ENCODE results near the gene MTIF2.
A peak's percentile ranks its signal among the peaks of the same experiment; 100 is the strongest.
"Not testable (repeated sequence)": the region's sequence is repeated elsewhere in the genome, so short reads cannot be mapped to it uniquely, and the experiment has no call there.

MTIF2 gene, protein sequence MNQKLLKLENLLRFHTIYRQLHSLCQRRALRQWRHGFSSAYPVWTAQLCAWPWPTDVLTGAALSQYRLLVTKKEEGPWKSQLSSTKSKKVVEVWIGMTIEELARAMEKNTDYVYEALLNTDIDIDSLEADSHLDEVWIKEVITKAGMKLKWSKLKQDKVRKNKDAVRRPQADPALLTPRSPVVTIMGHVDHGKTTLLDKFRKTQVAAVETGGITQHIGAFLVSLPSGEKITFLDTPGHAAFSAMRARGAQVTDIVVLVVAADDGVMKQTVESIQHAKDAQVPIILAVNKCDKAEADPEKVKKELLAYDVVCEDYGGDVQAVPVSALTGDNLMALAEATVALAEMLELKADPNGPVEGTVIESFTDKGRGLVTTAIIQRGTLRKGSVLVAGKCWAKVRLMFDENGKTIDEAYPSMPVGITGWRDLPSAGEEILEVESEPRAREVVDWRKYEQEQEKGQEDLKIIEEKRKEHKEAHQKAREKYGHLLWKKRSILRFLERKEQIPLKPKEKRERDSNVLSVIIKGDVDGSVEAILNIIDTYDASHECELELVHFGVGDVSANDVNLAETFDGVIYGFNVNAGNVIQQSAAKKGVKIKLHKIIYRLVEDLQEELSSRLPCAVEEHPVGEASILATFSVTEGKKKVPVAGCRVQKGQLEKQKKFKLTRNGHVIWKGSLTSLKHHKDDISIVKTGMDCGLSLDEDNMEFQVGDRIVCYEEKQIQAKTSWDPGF

DNA sequence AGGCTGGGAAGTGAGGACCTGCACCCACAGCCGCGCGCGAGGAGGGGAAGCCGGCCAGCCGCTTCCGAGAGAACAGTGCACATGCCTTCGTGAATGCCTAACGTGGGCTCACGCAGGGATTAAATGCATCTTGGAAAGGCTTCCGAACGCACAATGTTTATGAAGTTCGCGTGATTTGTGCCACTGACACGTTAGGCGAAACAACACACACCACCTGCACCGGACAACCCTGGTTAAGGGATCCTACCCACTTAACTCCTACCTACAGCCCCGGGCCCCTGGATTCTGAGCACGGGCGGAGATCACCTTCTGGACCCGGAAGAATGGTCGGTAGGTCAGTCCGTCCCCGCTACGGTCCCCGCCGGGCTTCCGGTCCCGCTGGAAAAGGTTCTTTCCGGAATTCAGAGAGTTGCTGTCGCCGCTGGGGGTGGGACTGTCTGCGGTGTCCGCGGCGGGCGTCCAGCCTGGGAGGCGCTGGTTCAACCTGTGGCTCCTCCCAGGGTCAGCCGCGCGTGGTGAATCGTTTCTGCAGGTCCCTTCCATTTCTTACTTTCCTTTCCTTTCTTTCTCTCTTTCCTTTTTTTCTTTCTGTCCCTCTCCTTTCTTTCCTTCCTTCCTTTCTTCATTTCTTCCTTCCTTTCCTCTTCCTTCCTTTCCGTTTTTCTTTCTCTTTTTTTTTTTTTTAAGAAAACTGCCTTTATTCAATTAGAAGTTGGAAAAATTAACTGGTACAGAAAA, at the start of gene MTIF2:
Gene MTIF2 (minus strand): TSS at position 325 of the 738 bp plus-strand sequence. CDS start 5,373 bp downstream, outside the sequence.
- Mint-ChIP-seq H3K36me3 (peaks cover 4% of the 10 kb centered on the region), H3K27ac (peak within 1 kb of the TSS; percentile 96), H3K4me3 (peak within 1 kb of the TSS; percentile 98), H3K4me1 (peaks cover 16% of the 10 kb centered on the region), H3K9me3 (no peaks in the 10 kb centered on the region), H3K27me3 (peaks cover 2% of the 10 kb centered on the region)

DNA sequence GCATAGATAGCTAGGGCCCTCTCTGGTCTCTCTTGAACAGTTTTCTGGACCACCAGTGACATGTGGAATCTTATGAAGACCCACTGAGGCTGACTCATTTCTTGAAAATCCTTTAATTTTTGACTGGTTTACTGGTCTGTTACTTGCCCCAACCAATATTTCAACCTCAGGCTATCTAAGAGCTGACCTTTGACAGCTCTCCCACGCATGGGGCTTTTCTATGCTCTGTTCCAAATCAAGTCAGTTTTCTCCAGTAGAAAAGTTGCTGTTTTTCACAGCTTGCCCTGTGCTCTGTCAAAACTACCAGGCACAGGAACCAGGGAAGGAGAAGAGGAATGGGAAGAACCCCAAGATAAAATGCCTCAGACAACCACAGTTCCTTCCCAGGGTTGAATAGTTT, 46.0 kb upstream of the MTIF2 start:
- peaks cover 5% of the 10 kb centered on the region for H3K36me3 Mint-ChIP-seq
- H3K4me1 Mint-ChIP-seq: peaks cover 4% of the 10 kb centered on the region
- H3K27me3 Mint-ChIP-seq: no peaks in the 10 kb centered on the region
- H3K4me3 Mint-ChIP-seq: no peak overlapping the region
- no peaks in the 10 kb centered on the region for H3K9me3 Mint-ChIP-seq
- no peak overlapping the region for H3K27ac Mint-ChIP-seq

DNA sequence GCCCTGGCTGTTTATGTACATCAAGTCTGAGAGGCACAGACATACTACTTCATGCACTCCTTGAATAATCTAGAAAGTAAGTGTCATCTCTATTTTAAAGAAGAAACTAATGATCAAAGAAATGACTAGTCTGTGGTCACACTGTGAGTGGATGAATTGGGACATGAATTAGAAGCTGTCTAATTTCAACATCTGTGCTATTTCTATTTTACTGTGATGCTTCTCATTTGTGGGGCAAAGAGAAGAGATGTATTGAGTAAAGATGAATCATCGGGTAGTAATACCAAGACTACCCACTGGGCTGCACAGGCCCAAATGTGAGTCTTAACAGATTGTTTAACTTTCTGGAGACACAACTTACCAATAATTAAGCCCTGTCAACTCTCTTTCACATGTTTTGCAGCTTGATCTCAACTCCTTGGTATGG, 42.4 kb upstream of the MTIF2 start:
- Mint-ChIP-seq H3K4me3 (no peak overlapping the region), H3K4me1 (peaks cover 10% of the 10 kb centered on the region), H3K9me3 (no peaks in the 10 kb centered on the region), H3K36me3 (peaks cover 7% of the 10 kb centered on the region), H3K27ac (peak overlapping the region; percentile 67), H3K27me3 (no peaks in the 10 kb centered on the region)

DNA sequence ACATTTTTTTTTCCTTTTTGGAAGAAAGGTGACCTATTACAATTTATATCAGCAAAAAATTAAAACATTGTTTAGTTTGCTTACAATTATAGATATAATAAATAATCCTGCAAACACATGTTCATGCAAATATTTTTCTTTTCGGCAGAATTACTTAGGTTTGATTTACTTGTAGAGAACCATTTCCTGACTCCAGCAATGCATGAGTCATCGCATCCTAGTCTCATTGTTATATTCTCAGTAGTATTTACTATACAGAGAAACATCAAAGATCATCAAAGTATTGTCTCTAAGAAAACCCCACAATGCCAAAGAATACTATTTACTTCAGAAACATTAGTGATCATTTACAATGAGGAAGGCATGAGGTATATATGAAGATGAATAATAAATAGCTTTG, 40.4 kb upstream of the MTIF2 start:
- Mint-ChIP-seq H3K9me3 (no peaks in the 10 kb centered on the region), H3K4me1 (peaks cover 10% of the 10 kb centered on the region), H3K27me3 (no peaks in the 10 kb centered on the region), H3K27ac (no peak overlapping the region), H3K36me3 (peaks cover 6% of the 10 kb centered on the region), H3K4me3 (no peak overlapping the region)

DNA sequence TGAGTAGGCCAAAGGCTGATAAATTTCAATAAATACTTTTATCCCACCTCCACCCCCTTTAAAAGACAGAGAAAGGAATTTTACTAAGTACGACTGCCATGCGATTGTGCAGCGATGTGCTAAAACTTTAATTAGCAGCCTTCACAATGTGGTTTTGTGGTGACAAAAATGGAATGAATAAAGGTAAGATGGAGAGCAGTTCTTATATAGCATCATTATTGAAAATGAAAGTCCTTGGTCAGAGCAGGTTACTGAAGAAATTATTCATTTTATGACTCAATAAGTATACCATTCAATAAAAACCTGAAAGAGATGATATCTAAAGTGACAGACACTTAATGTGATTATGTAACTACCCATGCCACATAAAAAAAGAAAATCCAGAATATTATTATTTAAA, 33.2 kb upstream of the MTIF2 start:
- H3K36me3 Mint-ChIP-seq: no peaks in the 10 kb centered on the region
- H3K27ac Mint-ChIP-seq: no peak overlapping the region
- no peaks in the 10 kb centered on the region for H3K9me3 Mint-ChIP-seq
- H3K4me3 Mint-ChIP-seq: no peak overlapping the region
- H3K4me1 Mint-ChIP-seq: peaks cover 4% of the 10 kb centered on the region
- H3K27me3 Mint-ChIP-seq: no peaks in the 10 kb centered on the region

DNA sequence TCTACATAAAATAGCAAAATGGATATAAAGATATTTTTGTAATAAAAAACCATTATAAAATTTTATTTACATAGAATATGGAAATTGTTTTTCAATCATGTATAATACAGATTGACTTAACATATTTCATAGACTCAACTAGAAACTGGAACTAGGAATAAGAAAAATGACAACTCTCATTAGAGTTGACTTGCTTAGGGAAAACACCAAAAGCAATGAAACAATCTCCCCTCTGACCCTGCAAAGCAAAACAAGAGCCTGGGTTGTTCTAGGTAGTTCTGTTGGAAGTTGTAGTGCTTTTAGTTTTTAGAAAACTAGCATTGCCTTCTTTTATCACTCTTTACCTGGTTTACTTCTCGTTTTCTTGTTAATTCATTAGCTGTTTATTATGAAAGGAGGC, 32.2 kb upstream of the MTIF2 start:
- Mint-ChIP-seq H3K4me1 (peaks cover 4% of the 10 kb centered on the region), H3K9me3 (no peaks in the 10 kb centered on the region), H3K4me3 (no peak overlapping the region), H3K36me3 (no peaks in the 10 kb centered on the region), H3K27me3 (no peaks in the 10 kb centered on the region), H3K27ac (no peak overlapping the region)

DNA sequence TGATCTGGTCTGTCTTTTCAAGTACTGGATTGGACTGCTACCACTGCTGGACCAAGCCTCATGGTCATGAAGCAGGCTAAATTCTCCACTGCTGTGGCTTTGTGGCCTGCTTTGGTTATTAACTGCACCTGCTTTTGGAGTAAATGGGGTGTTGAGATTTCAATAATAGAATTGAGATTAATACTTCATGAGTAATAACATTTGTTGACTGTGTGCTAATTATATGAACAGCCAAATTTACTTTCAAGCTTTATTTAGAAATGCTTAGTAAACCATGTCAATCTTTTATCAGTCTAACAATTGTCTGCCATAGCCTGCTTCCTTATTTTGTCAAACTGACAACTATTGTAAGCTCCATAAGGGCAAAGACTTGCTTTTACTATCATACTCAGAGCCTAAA, 27.4 kb upstream of the MTIF2 start:
- Mint-ChIP-seq H3K4me1 (peaks cover 16% of the 10 kb centered on the region), H3K4me3 (no peak overlapping the region), H3K27ac (no peak overlapping the region), H3K36me3 (no peaks in the 10 kb centered on the region), H3K27me3 (no peaks in the 10 kb centered on the region), H3K9me3 (no peaks in the 10 kb centered on the region)

DNA sequence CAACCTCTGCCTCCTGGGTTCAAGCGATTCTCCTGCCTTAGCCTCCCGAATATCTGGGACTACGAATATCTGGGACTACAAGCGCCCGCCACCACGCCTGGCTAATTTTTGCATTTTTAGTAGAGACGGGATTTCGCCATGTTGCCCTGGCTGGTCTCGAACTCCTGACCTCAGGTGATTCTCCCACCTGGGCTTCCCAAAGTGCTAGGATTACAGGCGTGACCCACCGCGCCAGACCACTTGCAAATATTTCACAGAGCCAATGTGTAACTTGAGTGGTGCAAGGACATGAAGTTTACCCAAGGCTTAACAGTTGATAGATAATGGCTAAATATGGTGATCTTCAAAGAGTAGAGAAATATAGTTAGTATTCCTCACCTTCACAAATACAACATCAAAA, 14.1 kb upstream of the MTIF2 start:
- Mint-ChIP-seq H3K27me3 (no peaks in the 10 kb centered on the region), H3K27ac (no peak overlapping the region), H3K36me3 (no peaks in the 10 kb centered on the region), H3K9me3 (no peaks in the 10 kb centered on the region), H3K4me3 (peak overlapping the region; percentile 58), H3K4me1 (peaks cover 39% of the 10 kb centered on the region)

DNA sequence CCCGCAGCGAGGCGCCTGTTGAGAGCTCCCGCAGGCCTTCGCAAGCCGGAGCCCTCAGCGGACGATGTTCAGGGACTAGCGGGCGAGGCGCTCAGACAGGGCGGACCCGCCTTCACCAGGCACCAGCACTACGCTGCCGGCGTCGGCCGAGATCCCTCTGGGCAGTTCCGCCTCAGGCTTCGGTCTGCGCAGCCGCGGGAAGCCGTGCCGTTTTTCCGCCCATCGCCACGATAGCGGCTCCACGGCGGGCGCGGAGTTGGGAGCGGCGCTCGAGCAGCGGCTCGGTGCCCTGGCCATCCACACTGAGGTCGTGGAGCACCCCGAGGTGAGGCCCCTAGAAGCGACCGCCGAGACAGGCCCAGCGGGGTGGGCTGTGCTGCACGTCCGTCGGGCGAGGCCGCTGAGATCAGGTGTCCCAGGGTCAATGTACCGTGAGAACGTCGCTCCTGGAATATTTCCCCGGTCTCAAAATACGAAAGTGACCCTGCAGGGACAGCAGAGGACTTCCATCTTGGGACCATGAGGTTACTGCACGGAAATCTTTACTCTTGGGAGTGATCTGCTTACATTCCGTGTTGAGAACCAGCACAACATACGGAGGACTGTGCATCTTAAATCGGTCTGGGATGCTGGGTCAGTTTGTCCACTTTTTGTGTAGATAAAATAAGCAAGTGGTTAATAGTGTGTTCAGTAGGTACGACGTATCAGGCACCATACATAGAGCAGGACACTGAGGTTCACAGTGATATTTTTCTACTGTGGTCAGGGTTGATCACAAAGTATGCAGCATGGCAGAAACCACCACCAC, 13.3 kb upstream of the MTIF2 start:
- Mint-ChIP-seq H3K27me3 (no peaks in the 10 kb centered on the region), H3K4me3 (peak overlapping the region; percentile 89), H3K27ac (peak overlapping the region; percentile 94), H3K4me1 (peaks cover 39% of the 10 kb centered on the region), H3K36me3 (no peaks in the 10 kb centered on the region), H3K9me3 (no peaks in the 10 kb centered on the region)

DNA sequence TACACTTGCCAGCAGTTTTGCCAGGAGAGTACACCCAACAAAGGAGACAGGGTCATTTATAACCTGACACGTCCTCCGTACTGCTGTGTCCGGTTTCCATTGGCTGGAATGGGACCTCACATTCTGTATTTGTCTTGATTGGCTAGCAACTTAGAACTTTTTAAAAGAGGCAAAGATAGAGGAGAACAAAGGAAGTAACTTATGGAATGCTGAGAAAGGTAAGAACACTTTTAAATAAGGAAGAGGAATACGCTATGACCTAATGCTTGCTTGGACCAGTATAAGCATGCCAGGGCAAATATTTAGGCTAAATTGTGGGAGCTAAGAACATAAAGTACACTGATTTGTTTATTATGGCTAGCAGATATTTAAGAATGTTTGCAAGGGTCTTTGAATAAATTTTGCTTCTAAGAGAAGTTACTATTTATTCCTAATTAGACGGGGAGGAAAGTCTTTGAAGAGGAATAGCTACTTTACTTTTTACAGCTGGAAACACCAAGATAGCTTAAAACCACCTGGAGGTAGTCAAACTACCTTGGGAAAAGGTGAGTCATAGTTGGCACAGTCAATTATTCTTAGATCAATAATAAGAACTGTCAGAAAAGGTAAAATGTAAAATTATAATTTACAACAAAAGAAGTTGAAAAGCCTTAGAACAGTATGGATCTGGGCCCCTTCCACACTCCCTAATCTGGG, 12.0 kb upstream of the MTIF2 start:
- H3K36me3 Mint-ChIP-seq, H3K27me3 Mint-ChIP-seq, H3K9me3 Mint-ChIP-seq: not testable (repeated sequence)
- peak overlapping the region; percentile 64 for H3K4me3 Mint-ChIP-seq
- H3K4me1 Mint-ChIP-seq: peaks cover 32% of the 10 kb centered on the region
- peak overlapping the region; percentile 74 for H3K27ac Mint-ChIP-seq

DNA sequence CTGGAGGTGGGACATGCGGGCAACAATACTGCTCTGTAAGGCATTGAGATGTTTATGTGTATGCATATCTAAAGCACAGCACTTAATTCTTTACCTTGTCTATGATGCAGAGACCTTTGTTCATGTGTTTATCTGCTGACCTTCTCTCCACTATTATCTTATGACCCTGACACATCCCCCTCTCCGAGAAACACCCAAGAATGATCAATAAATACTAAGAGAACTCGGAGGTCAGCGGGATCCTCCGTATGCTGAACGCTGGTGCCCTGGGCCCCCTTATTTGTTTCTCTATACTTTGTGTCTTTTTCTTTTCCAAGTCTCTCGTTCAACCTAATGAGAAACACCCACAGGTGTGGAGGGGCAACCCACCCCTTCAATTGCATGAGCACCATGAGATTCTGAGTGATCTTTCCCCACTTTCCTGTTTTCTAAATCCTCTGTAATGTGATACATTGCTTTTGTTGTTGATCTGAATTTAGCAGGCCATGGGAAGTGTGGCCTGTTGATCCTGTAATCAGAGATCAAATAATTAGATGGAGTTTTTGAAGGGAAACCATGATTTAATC, 10.9 kb upstream of the MTIF2 start:
- H3K27ac Mint-ChIP-seq, H3K27me3 Mint-ChIP-seq, H3K36me3 Mint-ChIP-seq: not testable (repeated sequence)

DNA sequence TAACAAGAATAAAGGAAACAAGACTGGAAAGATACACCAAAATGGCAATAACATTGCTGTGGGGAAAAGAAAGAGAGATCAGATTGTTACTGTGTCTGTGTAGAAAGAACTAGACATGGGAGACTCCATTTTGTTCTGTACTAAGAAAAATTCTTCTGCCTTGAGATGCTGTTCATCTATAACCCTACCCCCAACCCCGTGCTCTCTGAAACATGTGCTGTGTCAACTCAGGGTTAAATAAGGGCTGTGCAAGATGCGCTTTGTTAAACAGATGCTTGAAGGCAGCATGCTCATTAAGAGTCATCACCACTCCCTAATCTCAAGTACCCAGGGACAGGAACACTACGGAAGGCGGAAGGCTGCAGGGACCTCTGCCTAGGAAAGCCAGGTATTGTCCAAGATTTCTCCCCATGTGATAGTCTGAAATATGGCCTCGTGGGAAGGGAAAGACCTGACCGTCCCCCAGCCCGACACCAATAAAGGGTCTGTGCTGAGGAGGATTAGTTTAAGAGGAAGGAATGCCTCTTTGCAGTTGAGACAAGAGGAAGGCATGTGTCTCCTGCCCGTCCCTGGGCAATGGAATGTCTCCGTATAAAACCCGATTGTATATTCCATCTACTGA, 10.3 kb upstream of the MTIF2 start:
- not testable (repeated sequence) for H3K9me3 Mint-ChIP-seq, H3K36me3 Mint-ChIP-seq, H3K27ac Mint-ChIP-seq, H3K27me3 Mint-ChIP-seq, H3K4me3 Mint-ChIP-seq
- peaks cover 27% of the 10 kb centered on the region for H3K4me1 Mint-ChIP-seq

More for the DNA sequence above, 10.9 kb upstream of the MTIF2 start:
- H3K4me3 Mint-ChIP-seq, H3K9me3 Mint-ChIP-seq: not testable (repeated sequence)
- H3K4me1 Mint-ChIP-seq: peaks cover 27% of the 10 kb centered on the region

DNA sequence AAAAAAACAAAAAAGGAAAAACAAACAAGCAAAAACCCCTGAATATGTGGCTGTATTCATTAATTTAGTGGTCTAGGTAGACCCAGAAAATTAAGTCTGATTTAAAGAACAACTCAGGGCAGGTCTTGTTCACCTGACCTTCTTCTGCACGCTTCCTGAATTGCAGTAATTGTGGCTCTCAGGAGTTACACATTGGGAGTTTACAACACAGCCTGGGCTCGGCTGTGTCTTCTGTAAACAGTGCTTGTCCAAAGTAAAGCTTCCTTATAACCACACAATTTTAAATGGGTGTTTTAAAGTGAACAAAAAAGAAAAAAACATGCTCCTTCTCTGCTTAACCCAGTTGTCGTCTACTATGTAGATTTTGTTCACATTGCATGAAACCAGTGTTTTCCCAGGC, 8.3 kb upstream of the MTIF2 start:
- H3K4me3 Mint-ChIP-seq: no peak overlapping the region
- H3K9me3 Mint-ChIP-seq: no peaks in the 10 kb centered on the region
- no peaks in the 10 kb centered on the region for H3K36me3 Mint-ChIP-seq
- H3K27ac Mint-ChIP-seq: no peak overlapping the region
- peaks cover 2% of the 10 kb centered on the region for H3K27me3 Mint-ChIP-seq
- peaks cover 15% of the 10 kb centered on the region for H3K4me1 Mint-ChIP-seq

DNA sequence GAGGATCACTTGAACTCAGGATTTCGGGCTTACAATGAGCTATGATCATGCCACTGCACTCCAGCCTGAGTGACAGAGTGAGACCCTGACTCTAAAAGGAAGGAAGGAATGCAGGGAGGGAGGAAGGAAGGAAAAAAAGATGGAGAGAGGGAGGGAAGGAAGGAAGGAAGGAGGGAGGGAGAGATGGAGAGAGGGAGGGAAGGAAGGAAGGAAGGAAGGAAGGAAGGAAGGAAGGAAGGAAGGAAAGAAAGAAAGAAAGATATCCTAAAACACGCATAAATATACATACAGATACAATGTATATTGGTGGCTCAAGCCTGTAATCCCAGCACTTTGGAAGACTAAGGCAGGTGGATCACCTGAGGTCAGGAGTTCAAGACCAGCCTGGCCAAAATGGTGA, 5.3 kb upstream of the MTIF2 start:
- H3K36me3 Mint-ChIP-seq, H3K4me3 Mint-ChIP-seq, H3K27me3 Mint-ChIP-seq, H3K9me3 Mint-ChIP-seq, H3K27ac Mint-ChIP-seq: not testable (repeated sequence)
- peaks cover 12% of the 10 kb centered on the region for H3K4me1 Mint-ChIP-seq

All from activated naive CD4-positive, alpha-beta T cell treated with anti-CD3 and anti-CD28 coated beads, Interleukin-2, amount 50 U/mL, for 24 hours (primary cell).